ENCODE measurements around the gene NOXO1. TPM values are rescaled to one million over a fixed set of nuclear protein-coding genes. Genes with fewer than 3 reads are reported as not detected.

Gene NOXO1
- total and polyA plus RNA-seq, 9 of the 15 experiments (the other 6 are each of a cell fraction or from before 2014, with no cell fraction given): not detected

GRCh38 chr16:1964506-1965395, 16.5 kb downstream of the NOXO1 start, which contains the start of gene RPS2 (continued):
- TF ChIP-seq ZNF592 (IDR thresholded peaks at IDR 0.05) (no peak), SNRNP70 (optimal IDR thresholded peaks at IDR 0.05; ENCODE audit: low read depth, low read length) (no peak), ZNF347 (CRISPR knock-in tag; IDR thresholded peaks at IDR 0.05; ENCODE audit: low read depth) (no peak), CCAR2 (IDR thresholded peaks at IDR 0.05; ENCODE audit: low read depth, low read length) (no peak), DNMT1 (IDR thresholded peaks at IDR 0.05) (no peak), PTTG1 (tag; IDR thresholded peaks at IDR 0.05; ENCODE audit: low read depth) (no peak), SMARCA4 (IDR thresholded peaks at IDR 0.05) (no peak), MIER1 (IDR thresholded peaks at IDR 0.05; ENCODE audit: low read depth) (no peak), CBX2 (IDR thresholded peaks at IDR 0.05; ENCODE audit: insufficient read depth, low read length, poor library complexity, severe bottlenecking) (no peak), NR2C1 (IDR thresholded peaks at IDR 0.05) (no peak), NR2C1 (tag; IDR thresholded peaks at IDR 0.05) (0 out of 2 replicates have a peak, but pooled peaks have one; percentile 35), SREBF2 (CRISPR knock-in tag; IDR thresholded peaks at IDR 0.05) (no peak), TGIF2 (CRISPR knock-in tag; IDR thresholded peaks at IDR 0.05) (peak; percentile 78), NBN (IDR thresholded peaks at IDR 0.05; ENCODE audit: low read depth) (peak; percentile 63; the same call in 1 of the 2 replicates), ZNF23 (CRISPR knock-in tag; IDR thresholded peaks at IDR 0.05) (no peak)
- TF ChIP-seq, protein P1, sequence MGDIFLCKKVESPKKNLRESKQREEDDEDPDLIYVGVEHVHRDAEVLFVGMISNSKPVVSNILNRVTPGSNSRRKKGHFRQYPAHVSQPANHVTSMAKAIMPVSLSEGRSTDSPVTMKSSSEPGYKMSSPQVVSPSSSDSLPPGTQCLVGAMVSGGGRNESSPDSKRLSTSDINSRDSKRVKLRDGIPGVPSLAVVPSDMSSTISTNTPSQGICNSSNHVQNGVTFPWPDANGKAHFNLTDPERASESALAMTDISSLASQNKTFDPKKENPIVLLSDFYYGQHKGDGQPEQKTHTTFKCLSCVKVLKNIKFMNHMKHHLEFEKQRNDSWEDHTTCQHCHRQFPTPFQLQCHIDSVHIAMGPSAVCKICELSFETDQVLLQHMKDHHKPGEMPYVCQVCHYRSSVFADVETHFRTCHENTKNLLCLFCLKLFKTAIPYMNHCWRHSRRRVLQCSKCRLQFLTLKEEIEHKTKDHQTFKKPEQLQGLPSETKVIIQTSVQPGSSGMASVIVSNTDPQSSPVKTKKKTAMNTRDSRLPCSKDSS (IDR thresholded peaks at IDR 0.05; ENCODE audit: low read depth, partially characterized antibody): no peak
- TF ChIP-seq, protein P2, sequence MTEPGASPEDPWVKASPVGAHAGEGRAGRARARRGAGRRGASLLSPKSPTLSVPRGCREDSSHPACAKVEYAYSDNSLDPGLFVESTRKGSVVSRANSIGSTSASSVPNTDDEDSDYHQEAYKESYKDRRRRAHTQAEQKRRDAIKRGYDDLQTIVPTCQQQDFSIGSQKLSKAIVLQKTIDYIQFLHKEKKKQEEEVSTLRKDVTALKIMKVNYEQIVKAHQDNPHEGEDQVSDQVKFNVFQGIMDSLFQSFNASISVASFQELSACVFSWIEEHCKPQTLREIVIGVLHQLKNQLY (CRISPR knock-in tag; conservative IDR thresholded peaks at IDR 0.05): peak in 1 of 2 experiments; percentile 53; a peak in 1 of 4 replicates
- TF ChIP-seq, protein P3, sequence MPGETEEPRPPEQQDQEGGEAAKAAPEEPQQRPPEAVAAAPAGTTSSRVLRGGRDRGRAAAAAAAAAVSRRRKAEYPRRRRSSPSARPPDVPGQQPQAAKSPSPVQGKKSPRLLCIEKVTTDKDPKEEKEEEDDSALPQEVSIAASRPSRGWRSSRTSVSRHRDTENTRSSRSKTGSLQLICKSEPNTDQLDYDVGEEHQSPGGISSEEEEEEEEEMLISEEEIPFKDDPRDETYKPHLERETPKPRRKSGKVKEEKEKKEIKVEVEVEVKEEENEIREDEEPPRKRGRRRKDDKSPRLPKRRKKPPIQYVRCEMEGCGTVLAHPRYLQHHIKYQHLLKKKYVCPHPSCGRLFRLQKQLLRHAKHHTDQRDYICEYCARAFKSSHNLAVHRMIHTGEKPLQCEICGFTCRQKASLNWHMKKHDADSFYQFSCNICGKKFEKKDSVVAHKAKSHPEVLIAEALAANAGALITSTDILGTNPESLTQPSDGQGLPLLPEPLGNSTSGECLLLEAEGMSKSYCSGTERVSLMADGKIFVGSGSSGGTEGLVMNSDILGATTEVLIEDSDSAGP (CRISPR knock-in tag; IDR thresholded peaks at IDR 0.05): no peak

Measured in K562 (cell line).